Upper lobe of left lung (tissue), 4 donors: ENCODE data around the gene EYA2.

Experiments
- POLR2AphosphoS5 ChIP-seq, 2 donors: sonication (generic); formaldehyde crosslinking; IDR thresholded peaks; one replicate each; pipeline ENCODE4 v1.5.1; 2017; ENCODE audit warnings: antibody characterized with exemption in 2 of 2
- TF ChIP-seq, protein P1 (sequence below), 6 experiments: fragments of 450-650 bp in 4 of 6; fragments of 200-600 bp in 2 of 6; sonication (generic) in 2 of 6; IDR thresholded peaks; one replicate each; pipeline ENCODE4 v1.5.1; 2016 to 2019; ENCODE audit warnings: antibody characterized with exemption in 6 of 6

DNA sequence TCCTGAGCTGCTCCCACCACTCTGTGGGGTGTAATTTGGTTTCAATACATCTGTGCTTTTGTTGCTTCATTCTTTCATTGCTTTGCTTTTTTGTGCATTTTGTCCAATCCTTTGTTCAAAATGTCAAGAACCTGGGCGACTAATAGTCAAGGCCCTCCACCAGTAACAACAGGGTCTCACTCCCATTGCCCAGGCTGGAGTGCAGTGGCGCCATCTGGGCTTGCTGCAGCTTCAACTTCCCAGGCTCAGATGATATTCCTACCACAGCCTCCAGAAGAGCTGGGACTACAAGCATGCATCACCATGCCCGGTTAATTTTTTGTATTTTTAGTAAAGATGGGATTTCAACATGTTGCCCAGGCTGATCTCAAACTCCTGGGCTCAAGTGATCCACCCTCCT lies 169.2 kb downstream of the EYA2 start:
- TF ChIP-seq, protein P1, sequence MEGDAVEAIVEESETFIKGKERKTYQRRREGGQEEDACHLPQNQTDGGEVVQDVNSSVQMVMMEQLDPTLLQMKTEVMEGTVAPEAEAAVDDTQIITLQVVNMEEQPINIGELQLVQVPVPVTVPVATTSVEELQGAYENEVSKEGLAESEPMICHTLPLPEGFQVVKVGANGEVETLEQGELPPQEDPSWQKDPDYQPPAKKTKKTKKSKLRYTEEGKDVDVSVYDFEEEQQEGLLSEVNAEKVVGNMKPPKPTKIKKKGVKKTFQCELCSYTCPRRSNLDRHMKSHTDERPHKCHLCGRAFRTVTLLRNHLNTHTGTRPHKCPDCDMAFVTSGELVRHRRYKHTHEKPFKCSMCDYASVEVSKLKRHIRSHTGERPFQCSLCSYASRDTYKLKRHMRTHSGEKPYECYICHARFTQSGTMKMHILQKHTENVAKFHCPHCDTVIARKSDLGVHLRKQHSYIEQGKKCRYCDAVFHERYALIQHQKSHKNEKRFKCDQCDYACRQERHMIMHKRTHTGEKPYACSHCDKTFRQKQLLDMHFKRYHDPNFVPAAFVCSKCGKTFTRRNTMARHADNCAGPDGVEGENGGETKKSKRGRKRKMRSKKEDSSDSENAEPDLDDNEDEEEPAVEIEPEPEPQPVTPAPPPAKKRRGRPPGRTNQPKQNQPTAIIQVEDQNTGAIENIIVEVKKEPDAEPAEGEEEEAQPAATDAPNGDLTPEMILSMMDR (IDR thresholded peaks at IDR 0.05) = no peak
- TF ChIP-seq POLR2AphosphoS5 (IDR thresholded peaks at IDR 0.05) = no peak
